ENCODE data around the gene AKAP11. TPM values are rescaled to one million over a fixed set of nuclear protein-coding genes. Genes with fewer than 3 reads are reported as not detected.

Gene AKAP11
- total RNA-seq, 1 donor from 2014 or later = 41.5 TPM

DNA sequence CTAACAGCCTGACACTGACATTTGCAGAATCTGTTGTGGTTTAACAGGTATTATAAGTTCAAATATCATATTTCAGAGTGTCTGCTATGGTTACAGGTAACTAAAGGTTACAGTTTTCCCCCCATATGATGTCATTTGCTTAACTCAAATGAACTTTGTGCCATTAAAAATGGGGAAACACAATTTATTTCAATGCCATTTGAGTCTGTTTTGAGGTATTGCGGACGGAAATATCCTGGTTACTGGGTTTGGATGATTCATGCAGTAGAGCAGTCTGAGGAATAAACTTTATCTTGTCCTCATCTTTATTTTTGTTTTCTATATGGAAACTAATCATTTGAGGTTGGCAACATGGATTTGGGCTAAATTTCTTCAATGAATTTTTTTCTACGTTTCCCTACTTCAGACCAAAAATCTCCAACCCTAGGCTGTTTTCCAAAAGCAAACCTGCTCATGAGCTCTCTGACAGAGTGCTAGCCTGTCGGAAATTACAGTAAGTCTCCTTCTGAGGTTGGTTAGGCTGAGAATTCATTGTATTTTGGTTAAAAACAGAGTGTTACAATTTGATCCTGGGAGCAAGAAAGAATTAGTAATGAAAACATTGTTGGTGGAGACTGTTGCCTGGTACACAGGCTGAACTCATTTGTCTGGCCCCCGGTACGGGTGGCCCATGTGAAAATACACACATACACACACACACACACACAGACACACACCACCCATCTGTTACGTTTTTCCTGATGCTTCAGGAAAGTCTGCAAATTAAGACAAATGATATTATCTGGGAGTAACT, 66.1 kb downstream of the AKAP11 start:
- DNase-seq (ENCODE audit: low read depth) = no peak

DNA sequence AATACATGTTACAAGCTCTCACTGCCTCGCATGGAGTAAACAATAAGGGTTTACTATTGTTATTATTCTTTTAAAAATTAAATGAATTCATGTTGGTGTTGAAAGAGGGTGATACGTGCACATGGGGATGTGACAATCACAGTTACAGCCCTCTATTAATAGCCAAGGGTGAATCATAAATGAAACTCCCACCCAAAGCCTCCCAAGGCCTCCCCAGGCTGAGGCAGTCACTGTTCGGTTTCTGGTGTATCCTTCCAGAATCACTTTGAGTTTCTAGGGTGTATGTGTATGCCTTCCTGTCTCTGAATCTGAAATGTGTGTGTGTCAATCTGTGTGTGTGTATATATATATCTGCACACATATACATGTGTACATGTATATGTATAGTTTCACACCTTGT, 73.4 kb downstream of the AKAP11 start:
- no peak for DNase-seq (ENCODE audit: low read depth)

DNA sequence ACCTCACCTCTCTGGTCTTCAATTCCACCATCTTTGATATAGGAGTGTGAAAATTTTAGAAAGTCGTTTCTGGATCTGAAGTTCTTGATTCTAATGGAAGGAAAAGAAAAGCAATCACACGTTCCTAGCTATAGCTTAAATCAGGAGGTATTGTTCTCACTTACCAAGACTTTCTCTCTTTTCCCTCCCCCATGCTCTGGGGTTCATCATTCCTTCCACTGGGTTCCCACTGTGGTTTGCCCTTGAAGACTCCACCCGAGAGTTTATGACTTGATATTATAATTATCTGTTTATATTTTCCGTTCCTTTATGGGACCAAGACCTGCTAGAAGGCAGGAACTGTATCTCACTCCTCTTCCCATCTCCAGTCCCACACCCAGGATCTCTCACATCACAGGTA, 76.6 kb downstream of the AKAP11 start:
- no peak for DNase-seq (ENCODE audit: low read depth)

DNA sequence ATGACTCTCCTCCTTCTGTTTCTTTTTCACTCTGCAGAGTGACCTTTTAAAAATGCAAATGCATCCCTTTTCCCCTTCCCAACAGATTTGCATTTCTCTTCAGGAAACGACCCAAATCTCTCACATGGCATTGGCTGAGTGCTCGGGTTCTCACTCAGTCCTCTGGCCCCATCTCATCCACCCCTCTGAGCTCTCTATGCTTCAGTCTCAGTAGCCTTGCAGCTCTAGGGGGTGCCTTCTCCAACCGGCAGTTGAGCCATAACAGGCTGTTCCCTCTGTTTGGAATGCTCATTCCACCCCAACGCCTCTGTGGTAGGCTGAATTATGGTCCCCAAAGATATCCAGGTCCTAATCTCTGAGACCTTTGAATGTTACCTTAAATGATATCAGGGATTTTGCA, 78.2 kb downstream of the AKAP11 start:
- DNase-seq (ENCODE audit: low read depth) = no peak

DNA sequence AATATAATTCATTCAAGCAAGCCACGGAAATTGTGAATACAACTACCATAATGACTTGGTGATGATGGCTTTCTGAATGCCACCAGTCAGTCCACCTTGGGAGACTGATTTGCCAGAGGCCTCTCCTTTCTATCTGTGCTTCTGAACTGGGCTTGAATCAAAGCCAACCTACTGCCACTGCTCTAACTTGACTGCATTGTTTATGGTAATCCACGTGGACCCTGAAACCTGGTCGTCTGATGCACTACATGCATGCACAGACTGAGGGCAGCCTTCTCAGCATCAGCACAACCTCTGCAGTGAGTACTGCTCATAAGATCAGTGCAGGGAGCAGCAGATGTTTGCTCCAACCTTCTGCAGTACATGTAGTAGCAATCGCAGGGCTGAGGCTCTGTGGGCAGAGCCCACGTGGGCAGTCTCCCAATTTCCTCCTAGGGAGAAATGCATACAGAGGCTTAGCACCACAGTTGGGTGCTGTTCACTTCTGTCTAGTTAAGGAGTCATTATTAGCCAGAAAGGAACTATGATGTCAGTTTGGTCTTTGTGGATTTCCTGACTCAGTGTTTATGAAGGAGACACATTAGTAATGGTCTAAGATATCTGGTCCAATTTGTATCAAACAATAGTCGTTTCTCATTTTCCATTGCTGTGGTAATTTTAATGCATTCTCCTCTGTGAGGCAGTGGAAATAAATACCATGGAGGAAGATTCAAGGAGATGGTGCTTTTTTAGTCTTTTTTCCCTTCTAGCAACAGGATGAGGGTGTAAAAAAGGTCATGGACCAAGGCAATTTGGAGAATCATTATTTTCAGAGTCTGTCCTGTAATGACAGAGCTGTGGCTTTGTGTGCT, 82.5 kb downstream of the AKAP11 start:
- peak; percentile 11 for DNase-seq (ENCODE audit: low read depth)

DNA sequence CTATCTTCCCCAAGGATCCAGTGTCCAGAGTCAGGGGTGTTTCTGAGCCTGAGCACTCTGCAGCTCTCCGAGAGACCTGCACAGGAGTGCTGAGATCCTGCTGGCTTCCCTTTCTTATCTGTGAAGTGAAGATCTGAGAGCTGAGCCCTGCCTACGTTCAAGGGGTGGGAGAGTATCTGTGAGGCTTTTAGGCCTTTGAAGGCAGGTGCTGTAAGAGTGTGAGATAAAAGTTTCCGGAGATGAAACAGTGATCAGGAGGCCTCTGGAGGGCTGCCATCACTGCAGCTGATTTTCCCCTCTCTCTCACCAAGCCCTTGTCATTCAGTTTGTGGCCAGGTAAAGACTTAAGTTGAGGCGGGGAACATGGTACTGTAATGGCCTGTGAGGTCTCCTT, 83.1 kb downstream of the AKAP11 start:
- DNase-seq (ENCODE audit: low read depth) = no peak

DNA sequence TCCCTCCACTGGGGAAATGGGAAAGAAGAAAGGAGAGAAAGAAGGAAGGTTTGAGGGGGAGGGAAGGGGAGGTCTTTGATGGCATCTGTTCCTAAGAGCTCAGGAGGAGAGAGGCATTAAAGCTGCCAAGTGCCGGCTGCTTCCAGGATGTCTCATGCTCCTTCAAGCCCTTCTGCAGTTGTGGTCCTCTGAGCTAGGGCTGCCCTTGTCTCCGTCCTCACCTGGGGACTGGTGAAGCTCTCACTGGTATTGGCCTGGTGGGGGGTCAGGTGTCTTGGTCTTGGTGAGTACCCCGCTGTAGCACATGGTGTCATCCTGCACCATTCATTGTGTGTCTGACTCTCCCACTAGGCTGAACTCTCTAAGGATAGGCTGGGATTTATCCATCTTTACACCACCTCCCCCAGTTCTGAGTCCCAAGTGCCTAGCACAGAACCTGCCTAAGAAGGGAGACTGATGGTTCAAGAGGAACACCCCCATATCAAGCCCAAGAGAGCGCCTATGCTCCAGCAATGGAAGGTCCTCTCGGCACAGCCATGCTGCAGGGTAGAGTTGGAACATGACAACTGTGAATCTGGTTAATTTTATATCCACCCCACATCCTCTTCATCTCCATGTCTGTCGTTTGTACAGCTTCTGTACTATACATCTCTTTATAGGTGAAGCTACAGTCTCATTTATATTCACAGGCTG, 83.7 kb downstream of the AKAP11 start:
- no peak for DNase-seq (ENCODE audit: low read depth)

DNA sequence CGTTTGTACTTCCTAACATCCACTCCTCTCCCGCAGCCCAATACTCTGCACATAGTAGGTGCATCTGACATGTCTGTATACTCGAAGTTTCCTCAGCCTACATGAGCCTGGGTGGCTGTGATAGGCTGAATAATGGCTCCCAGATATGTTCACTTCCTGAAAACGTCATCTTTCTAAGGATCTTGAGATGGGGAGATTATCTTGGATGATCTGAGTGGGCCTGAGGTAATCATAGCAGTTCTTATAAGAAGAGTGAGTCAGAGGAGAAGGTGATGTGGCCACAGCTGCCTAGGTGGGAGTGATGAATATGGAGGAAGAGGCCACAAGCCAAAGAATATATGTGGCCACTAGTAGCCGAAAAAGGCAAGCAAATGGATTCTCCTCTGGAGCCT, 84.2 kb downstream of the AKAP11 start:
- no peak for DNase-seq (ENCODE audit: low read depth)

DNA sequence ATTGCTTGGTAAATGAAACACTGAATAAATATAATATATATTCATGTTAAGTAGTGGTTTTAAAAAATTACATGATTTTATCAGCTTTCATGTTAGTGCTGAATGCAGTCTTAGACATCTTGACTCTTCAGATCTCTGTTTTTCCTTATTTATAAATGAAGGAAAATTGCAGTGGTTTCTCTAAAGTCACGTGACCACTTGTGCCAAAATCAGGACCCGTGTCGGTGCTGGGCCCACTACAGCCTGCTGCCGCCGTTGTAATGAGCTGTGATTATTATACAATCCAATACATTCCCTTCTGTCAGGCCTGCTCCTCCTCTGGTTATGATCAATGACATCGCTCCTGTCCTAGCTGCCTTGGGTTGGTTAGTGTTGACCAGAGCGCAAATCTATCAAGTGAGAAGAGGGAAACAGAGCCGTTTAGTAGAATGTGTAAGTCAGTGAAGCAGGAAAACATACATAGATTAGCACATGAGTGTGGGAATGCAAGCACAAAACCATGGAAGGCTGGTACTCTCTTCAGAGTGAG, 88.2 kb downstream of the AKAP11 start:
- no peak for DNase-seq (ENCODE audit: low read depth)

DNA sequence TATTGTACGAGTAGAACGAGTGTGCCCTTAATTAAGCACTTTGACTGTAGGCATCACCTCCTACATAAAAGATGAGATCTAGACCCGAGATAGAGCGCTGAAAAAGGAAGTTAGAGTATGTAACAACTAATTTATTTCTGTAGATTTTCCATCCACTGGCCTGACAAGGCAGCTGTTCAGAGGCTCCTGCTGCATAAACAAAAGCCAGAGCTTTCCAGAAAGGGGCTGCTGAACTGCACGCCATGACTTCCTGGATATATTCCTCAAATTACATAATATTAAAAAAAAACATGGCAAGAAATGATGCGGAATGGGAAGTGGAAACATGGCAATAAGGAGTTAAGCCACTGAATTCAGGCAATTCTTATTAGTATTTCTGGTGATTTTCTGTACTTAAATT, 89.7 kb downstream of the AKAP11 start:
- DNase-seq (ENCODE audit: low read depth) = no peak

DNA sequence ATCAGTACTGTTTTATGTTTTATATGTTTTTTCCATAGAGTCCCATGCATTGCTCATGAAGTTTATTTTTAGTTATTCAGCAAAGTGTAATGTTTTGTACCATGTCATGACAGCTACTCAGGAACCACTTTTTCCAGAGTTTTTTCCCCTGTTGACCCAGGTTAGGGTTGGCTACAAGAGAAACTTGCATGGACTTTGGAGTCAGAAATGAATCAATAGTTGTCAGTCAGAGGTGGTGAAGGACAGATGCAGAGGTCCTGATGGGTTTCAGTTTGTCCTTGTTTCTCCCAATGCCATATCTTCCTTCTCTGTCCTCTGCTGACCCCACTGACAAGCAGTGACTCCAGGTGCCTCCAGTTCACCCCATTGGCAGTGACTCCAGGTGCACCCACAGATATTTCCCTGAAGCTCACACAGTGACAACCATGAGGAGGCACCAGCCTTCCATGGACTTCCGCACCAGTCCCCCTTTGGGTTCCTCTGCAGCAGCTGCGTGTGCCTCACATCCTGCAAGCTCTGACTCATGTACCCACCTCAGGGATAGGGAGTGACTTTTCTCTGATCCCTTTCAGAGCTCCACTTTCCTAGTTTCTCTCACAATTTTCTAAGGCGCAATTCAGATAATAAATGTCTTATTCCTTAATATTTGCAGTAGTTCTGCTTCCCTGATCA, 92.1 kb downstream of the AKAP11 start:
- DNase-seq (ENCODE audit: low read depth) = no peak

DNA sequence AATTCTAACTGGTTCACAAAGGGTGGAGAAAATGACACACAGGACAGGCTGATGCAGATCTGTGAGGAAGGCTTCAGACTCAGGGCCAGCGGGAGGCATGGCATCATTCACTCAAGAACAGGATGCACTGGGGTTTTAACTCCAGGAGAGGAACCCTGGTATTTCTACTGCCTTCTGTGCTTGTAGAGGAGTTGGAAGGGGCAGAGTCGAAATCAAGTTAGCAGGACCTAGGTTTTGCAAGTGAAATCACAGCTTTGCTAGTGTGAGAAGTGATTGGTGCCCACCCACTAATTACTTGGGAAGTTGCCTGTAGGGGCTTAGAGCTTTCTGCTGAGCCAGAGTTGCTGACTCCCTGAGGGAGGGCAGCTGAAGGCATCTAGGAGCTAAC, 92.7 kb downstream of the AKAP11 start:
- no peak for DNase-seq (ENCODE audit: low read depth)

DNA sequence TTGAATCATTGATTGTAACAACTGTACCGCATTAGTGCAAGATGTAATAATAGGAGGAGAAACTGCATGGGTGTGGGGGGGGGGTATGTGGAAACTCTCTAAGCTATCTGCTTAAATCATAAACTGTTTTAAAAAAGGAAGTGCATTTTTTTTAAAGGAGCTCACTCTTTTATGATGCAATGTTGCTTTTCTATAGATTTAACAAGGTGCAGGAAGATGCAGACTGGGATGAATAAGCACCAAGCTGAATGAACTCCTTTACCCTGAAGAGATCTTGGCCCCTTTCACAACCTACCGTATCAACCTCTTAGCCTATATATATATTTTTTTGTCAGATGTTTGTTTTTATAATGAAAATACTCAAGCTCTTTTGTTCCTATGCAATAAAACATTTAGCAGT, 95.9 kb downstream of the AKAP11 start:
- DNase-seq (ENCODE audit: low read depth) = no peak

DNA sequence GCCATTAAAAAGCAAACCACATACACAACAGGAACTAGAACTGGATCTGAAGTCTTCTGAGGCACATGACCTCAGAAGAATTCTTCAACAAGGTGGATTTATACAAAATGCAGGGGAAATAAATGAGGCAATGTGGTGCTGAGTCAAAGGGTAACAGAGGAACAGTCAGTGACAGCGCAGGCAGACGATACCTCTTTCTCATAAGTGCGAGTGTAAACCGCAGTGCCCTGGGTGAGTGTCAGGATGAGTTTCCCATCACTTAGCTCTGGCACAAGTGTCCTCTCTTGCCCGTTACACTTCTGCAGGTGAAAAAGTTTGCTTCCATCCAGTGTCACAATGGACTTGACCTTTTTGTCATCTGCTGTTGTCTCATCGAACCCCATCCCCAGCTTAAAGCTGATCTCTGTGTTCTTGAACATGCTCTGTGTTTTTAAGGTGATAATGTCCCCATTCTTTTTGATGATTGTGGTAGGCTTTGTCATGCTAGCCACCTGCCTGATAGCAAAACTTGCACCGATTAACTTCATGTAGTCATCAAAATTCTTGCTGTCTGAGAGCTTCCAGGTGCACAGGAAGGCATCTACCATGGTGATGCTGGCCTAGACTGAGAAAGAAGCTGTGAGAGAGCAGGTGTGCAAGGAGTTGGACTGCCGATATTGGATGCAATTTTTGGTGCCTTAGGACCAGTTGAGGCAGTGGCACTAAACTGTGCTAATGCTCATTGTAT, 97.3 kb downstream of the AKAP11 start:
- no peak for DNase-seq (ENCODE audit: low read depth)

DNA sequence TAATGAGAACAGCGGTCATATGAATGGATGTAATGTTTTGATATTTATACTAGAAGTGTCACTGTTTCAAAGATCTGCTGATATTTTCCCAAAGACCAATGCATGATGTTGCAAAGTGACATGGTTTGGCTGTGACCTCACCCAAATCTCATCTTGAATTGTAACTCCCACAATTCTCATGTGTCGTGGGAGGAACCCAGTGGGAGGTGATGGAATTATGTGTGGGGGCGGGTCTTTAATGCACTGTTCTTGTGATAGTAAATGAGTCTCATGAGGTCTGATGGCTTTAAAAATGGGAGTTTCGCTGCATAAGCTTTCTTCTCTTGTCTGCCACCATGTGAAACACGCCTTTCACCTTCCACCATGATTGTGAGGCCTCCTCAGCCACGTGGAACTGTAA, 98.3 kb downstream of the AKAP11 start:
- DNase-seq (ENCODE audit: low read depth) = no peak

Other genes starting within 250 kb of the AKAP11 start
- gene DGKH, start 223.5 kb upstream of the AKAP11 start, total RNA-seq = 18.1 and 65.0 TPM in 2 replicates

Measured in renal cortical epithelial cell (primary cell).